ENCODE data around the gene EWSR1. TPM values are rescaled to one million over a fixed set of nuclear protein-coding genes. Genes with fewer than 3 reads are reported as not detected.

The EWSR1 gene
- polyA plus RNA-seq, 1 donor from 2014 or later: 277 TPM

DNA sequence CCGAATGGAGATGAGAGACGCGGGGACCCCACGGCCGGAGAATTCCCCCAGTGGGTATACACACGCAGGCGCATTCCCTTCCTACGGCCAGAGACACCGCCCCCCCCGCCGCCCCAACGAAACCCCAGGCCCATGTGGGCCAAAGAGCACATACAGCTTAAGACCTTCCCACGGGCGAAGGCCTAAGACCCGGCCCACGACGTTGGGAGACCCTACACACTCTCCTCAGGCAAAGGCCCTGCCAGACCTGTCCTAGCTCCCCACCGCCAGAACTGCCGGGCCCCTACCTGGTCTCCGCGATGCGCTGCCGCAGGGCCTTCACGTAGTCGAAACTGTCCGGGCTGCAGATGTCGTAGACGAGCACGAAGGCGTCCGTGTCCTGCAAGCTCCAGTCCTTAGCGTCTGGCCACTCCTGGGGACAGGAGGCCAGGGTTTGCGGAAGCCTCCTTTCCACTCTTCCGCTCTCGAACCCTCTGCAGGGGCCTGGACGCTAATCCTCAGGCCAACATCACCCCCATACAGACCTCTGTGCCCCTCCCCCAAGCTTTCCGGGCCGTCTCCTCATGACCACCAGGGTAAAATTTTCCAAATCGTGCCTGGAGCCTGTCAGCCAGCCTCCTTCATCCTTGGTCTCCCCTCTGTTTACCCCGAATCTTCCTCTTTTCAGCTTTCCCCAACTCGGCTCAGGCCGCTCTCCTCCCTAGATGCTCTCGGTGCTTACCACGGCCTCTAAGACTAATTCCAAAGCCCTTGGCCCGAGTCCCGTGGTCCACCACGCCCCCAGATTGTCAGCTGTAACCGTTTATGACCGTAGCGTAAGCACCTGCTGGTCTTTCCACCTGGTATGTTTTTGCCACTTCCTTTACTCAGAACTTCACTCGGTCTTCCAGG lies 45.8 kb downstream of the EWSR1 start:
- Histone ChIP-seq H3K4me3 (ENCODE audit: low read length) (no peak overlapping the region), H3F3A (ENCODE audit: insufficient read depth, low read length, poor library complexity, severe bottlenecking) (no peaks in the 10 kb centered on the region), H3K27me3 (ENCODE audit: insufficient read depth, low read depth, low read length) (peaks cover 44% of the 10 kb centered on the region), H3K4me2 (ENCODE audit: low read length) (no peak overlapping the region), H3K9me2 (ENCODE audit: insufficient read depth, low read length) (no peaks in the 10 kb centered on the region), H3K9ac (ENCODE audit: low read length) (no peak overlapping the region), H3K9me3 (ENCODE audit: low read length) (no peaks in the 10 kb centered on the region), H2AFZ (ENCODE audit: low read depth, low read length) (no peak overlapping the region), H3K36me3 (ENCODE audit: insufficient read depth, low read length) (no peaks in the 10 kb centered on the region), H3K79me2 (replicated peaks; ENCODE audit: insufficient read depth, low read length) (no peaks in the 10 kb centered on the region), H3K27ac (ENCODE audit: low read length) (no peak overlapping the region), H4K20me1 (ENCODE audit: insufficient read depth) (no peaks in the 10 kb centered on the region)
- no peak for TF ChIP-seq TAF1 (IDR thresholded peaks at IDR 0.05; ENCODE audit: low read depth)

DNA sequence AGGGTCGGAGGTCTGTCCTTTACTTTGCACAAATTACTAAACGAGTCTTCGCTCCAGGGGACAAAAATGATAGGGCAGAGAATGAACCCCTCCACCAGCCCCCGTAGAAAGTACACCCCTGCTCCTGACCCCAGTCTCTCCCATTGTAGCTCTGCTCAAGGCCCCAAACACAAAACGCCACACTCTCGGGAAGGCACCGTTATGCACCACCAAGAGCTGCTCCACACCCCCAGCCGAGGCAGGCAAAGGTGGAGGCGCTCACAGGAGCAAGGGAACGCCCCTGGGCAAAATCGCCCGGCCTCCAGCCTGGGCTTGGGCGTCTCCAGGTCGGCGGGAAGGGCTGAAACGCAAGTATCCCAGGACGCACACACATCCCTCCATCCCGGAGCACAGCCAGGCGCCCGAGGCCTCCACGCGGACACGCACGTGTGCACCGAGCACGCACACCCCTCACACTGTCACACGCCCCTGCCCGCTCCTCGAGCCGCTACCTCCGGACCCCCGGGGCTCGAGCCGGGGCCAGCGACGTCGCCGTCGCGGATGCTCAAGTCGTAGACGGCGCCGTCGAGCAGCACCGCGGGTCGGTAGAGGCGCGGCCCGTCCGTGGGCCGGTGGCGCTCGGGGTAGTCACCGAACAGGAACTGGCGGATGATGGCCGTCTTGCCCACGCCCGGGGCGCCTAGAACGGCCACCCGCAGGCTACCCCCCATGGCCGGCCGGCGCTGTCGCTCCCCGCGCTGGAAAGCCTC lies 46.6 kb downstream of the EWSR1 start:
- Histone ChIP-seq H3K9me2 (ENCODE audit: insufficient read depth, low read length) (no peaks in the 10 kb centered on the region), H3K4me2 (ENCODE audit: low read length) (no peak overlapping the region), H3K79me2 (replicated peaks; ENCODE audit: insufficient read depth, low read length) (no peaks in the 10 kb centered on the region), H2AFZ (ENCODE audit: low read depth, low read length) (no peak overlapping the region), H3K36me3 (ENCODE audit: insufficient read depth, low read length) (no peaks in the 10 kb centered on the region), H3K9me3 (ENCODE audit: low read length) (no peaks in the 10 kb centered on the region), H3K27ac (ENCODE audit: low read length) (no peak overlapping the region), H3F3A (ENCODE audit: insufficient read depth, low read length, poor library complexity, severe bottlenecking) (no peaks in the 10 kb centered on the region), H3K27me3 (ENCODE audit: insufficient read depth, low read depth, low read length) (peaks cover 44% of the 10 kb centered on the region), H3K4me3 (ENCODE audit: low read length) (peak overlapping the region; percentile 59), H3K9ac (ENCODE audit: low read length) (no peak overlapping the region), H4K20me1 (ENCODE audit: insufficient read depth) (no peaks in the 10 kb centered on the region)
- TF ChIP-seq EP300 (conservative IDR thresholded peaks at IDR 0.05; ENCODE audit: poor library complexity, severe bottlenecking) (no peak), RAD21 (conservative IDR thresholded peaks at IDR 0.05) (no peak), SMC3 (conservative IDR thresholded peaks at IDR 0.05; ENCODE audit: poor library complexity) (no peak), EZH2 (IDR thresholded peaks at IDR 0.05; ENCODE audit: borderline replicate concordance, insufficient read depth, low read length, poor library complexity, severe bottlenecking) (no peak), TAF1 (IDR thresholded peaks at IDR 0.05; ENCODE audit: low read depth) (no peak), MXI1 (conservative IDR thresholded peaks at IDR 0.05; ENCODE audit: poor library complexity, severe bottlenecking) (no peak), POLR2AphosphoS5 (IDR thresholded peaks at IDR 0.05) (no peak)
- TF ChIP-seq, protein P1, sequence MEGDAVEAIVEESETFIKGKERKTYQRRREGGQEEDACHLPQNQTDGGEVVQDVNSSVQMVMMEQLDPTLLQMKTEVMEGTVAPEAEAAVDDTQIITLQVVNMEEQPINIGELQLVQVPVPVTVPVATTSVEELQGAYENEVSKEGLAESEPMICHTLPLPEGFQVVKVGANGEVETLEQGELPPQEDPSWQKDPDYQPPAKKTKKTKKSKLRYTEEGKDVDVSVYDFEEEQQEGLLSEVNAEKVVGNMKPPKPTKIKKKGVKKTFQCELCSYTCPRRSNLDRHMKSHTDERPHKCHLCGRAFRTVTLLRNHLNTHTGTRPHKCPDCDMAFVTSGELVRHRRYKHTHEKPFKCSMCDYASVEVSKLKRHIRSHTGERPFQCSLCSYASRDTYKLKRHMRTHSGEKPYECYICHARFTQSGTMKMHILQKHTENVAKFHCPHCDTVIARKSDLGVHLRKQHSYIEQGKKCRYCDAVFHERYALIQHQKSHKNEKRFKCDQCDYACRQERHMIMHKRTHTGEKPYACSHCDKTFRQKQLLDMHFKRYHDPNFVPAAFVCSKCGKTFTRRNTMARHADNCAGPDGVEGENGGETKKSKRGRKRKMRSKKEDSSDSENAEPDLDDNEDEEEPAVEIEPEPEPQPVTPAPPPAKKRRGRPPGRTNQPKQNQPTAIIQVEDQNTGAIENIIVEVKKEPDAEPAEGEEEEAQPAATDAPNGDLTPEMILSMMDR (IDR thresholded peaks at IDR 0.05; ENCODE audit: poor library complexity, severe bottlenecking): no peak
- TF ChIP-seq, protein P2, sequence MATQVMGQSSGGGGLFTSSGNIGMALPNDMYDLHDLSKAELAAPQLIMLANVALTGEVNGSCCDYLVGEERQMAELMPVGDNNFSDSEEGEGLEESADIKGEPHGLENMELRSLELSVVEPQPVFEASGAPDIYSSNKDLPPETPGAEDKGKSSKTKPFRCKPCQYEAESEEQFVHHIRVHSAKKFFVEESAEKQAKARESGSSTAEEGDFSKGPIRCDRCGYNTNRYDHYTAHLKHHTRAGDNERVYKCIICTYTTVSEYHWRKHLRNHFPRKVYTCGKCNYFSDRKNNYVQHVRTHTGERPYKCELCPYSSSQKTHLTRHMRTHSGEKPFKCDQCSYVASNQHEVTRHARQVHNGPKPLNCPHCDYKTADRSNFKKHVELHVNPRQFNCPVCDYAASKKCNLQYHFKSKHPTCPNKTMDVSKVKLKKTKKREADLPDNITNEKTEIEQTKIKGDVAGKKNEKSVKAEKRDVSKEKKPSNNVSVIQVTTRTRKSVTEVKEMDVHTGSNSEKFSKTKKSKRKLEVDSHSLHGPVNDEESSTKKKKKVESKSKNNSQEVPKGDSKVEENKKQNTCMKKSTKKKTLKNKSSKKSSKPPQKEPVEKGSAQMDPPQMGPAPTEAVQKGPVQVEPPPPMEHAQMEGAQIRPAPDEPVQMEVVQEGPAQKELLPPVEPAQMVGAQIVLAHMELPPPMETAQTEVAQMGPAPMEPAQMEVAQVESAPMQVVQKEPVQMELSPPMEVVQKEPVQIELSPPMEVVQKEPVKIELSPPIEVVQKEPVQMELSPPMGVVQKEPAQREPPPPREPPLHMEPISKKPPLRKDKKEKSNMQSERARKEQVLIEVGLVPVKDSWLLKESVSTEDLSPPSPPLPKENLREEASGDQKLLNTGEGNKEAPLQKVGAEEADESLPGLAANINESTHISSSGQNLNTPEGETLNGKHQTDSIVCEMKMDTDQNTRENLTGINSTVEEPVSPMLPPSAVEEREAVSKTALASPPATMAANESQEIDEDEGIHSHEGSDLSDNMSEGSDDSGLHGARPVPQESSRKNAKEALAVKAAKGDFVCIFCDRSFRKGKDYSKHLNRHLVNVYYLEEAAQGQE (IDR thresholded peaks at IDR 0.05; ENCODE audit: borderline replicate concordance): no peak

Data from neural cell (in vitro differentiated cells).